Measurements from ENCODE around the gene C5orf15.
A peak's percentile ranks its signal among the peaks of the same experiment; 100 is the strongest.

C5orf15 gene

GRCh38 chr5:133998042-133998441 lies 29.6 kb upstream of the C5orf15 start:
- no peak for TF ChIP-seq CTCF (IDR thresholded peaks at IDR 0.05; ENCODE audit: extremely low read depth, missing control alignments)
- no peak for DNase-seq (ENCODE audit: low spot score)

GRCh38 chr5:133996683-133997252 lies 28.3 kb upstream of the C5orf15 start:
- peak; percentile 38 for TF ChIP-seq CTCF (IDR thresholded peaks at IDR 0.05; ENCODE audit: extremely low read depth, missing control alignments)
- no peak for DNase-seq (ENCODE audit: low spot score)

GRCh38 chr5:133995883-133996563 lies 27.6 kb upstream of the C5orf15 start:
- TF ChIP-seq CTCF (IDR thresholded peaks at IDR 0.05; ENCODE audit: extremely low read depth, missing control alignments): no peak
- DNase-seq (ENCODE audit: low spot score): no peak

GRCh38 chr5:133995341-133995740 lies 26.9 kb upstream of the C5orf15 start:
- no peak for TF ChIP-seq CTCF (IDR thresholded peaks at IDR 0.05; ENCODE audit: extremely low read depth, missing control alignments)
- no peak for DNase-seq (ENCODE audit: low spot score)

GRCh38 chr5:133994990-133995333 lies 26.5 kb upstream of the C5orf15 start:
- DNase-seq (ENCODE audit: low spot score): no peak
- TF ChIP-seq CTCF (IDR thresholded peaks at IDR 0.05; ENCODE audit: extremely low read depth, missing control alignments): no peak

- no peak for DNase-seq (ENCODE audit: low spot score)
- no peak for TF ChIP-seq CTCF (IDR thresholded peaks at IDR 0.05; ENCODE audit: extremely low read depth, missing control alignments)
These were observed 26.0 kb upstream of the C5orf15 start for GRCh38 chr5:133994297-133994989.

- no peak for TF ChIP-seq CTCF (IDR thresholded peaks at IDR 0.05; ENCODE audit: extremely low read depth, missing control alignments)
- no peak for DNase-seq (ENCODE audit: low spot score)
These were observed 24.9 kb upstream of the C5orf15 start for GRCh38 chr5:133993185-133993936.

All from GM20000 (cell line).